HepG2 (cell line): ENCODE results near the gene SCP2. TPM values are rescaled to one million over a fixed set of nuclear protein-coding genes. Genes with fewer than 3 reads are reported as not detected.

Experiments used
- ATRX ChIP-seq: sonication (generic); formaldehyde crosslinking; IDR thresholded peaks from 2 replicates; pipeline ENCODE4 v1.4.0; 2020; ENCODE audit warnings: missing genetic modification reagents, borderline replicate concordance
- BRF2 ChIP-seq: sonication (generic); formaldehyde crosslinking; IDR thresholded peaks from 2 replicates; pipeline ENCODE4 v1.8.1; 2022; ENCODE audit warnings: mild to moderate bottlenecking, missing genetic modification reagents
- CREBL2 ChIP-seq: sonication (generic); formaldehyde crosslinking; IDR thresholded peaks from 2 replicates; pipeline ENCODE4 v1.8.1; 2023; ENCODE audit warnings: missing genetic modification reagents, mild to moderate bottlenecking, borderline replicate concordance
- FOXO1 ChIP-seq: sonication (generic); formaldehyde crosslinking; IDR thresholded peaks from 2 replicates; pipeline ENCODE4 v1.4.0; 2020; ENCODE audit warnings: missing genetic modification reagents
- HDAC1 ChIP-seq: sonication (generic); formaldehyde crosslinking; IDR thresholded peaks from 2 replicates; pipeline ENCODE4 v1.5.1; 2020; ENCODE audit warnings: mild to moderate bottlenecking, missing genetic modification reagents
- HOXA3 ChIP-seq: sonication (generic); formaldehyde crosslinking; IDR thresholded peaks from 2 replicates; pipeline ENCODE4 v1.5.0; 2020; ENCODE audit warnings: missing genetic modification reagents
- LCORL ChIP-seq, 2 experiments: fragments of 450-650 bp in 1 of 2; sonication (generic) in 1 of 2; formaldehyde crosslinking in 1 of 2; IDR thresholded peaks; 2 replicates each; pipeline versions ENCODE4 v1.5.0 to v1.6.1; 2017 to 2020; ENCODE audit warnings: antibody characterized with exemption in 1 of 2, missing genetic modification reagents in 1 of 2
- MAFK ChIP-seq, 2 experiments: IDR thresholded peaks in 1 of 2; conservative IDR thresholded peaks in 1 of 2; 2 replicates each; pipeline ENCODE4 v1.6.1; 2011; ENCODE audit warnings: improper control_type of control experiment in 2 of 2, low read length in 2 of 2
- MED13 ChIP-seq: sonication (generic); formaldehyde crosslinking; IDR thresholded peaks from 2 replicates; pipeline ENCODE4 v1.5.0; 2020; ENCODE audit warnings: missing genetic modification reagents
- MTA1 ChIP-seq: sonication (generic); formaldehyde crosslinking; IDR thresholded peaks from 2 replicates; pipeline ENCODE4 v1.4.0; 2020; ENCODE audit warnings: missing genetic modification reagents, mild to moderate bottlenecking, borderline replicate concordance
- PITX1 ChIP-seq: sonication (generic); formaldehyde crosslinking; IDR thresholded peaks from 2 replicates; pipeline ENCODE4 v1.5.1; 2020; ENCODE audit warnings: mild to moderate bottlenecking, missing genetic modification reagents
- RBM22 ChIP-seq: fragments of 200-400 bp; formaldehyde crosslinking; optimal IDR thresholded peaks from 2 replicates; pipeline ENCODE3; 2017; ENCODE audit warnings: mild to moderate bottlenecking, low read length, moderate library complexity
- REL ChIP-seq: sonication (generic); formaldehyde crosslinking; conservative IDR thresholded peaks from 2 replicates; pipeline ENCODE4 v1.8.0; 2022; ENCODE audit warnings: mild to moderate bottlenecking, missing genetic modification reagents, moderate library complexity
- SALL2 ChIP-seq: sonication (generic); formaldehyde crosslinking; IDR thresholded peaks from 2 replicates; pipeline ENCODE4 v1.8.1; 2023; ENCODE audit warnings: mild to moderate bottlenecking, missing genetic modification reagents, inconsistent platforms
- SOX13 ChIP-seq, 3 experiments: fragments of 450-650 bp in 1 of 3; sonication (generic) in 1 of 3; formaldehyde crosslinking in 1 of 3; IDR thresholded peaks in 2 of 3; conservative IDR thresholded peaks in 1 of 3; 2 replicates each; pipeline versions ENCODE4 v1.5.0 to v1.6.1; 2016 to 2020; ENCODE audit warnings: antibody characterized with exemption in 1 of 3, mild to moderate bottlenecking in 1 of 3, missing compliant biosample characterization in 1 of 3, missing genetic modification reagents in 1 of 3, moderate library complexity in 1 of 3
- SOX5 ChIP-seq: IDR thresholded peaks from 2 replicates; pipeline ENCODE4 v1.6.1; 2016; ENCODE audit warnings: borderline replicate concordance
- SOX6 ChIP-seq, 2 experiments: fragments of 450-650 bp in 1 of 2; sonication (generic) in 1 of 2; formaldehyde crosslinking in 1 of 2; IDR thresholded peaks; 2 replicates each; pipeline versions ENCODE4 v1.4.0 to v1.6.1; 2017 to 2020; ENCODE audit warnings: antibody characterized with exemption in 1 of 2, mild to moderate bottlenecking in 1 of 2, missing genetic modification reagents in 1 of 2
- TERF1 ChIP-seq: sonication (generic); formaldehyde crosslinking; IDR thresholded peaks from 2 replicates; pipeline ENCODE4 v1.8.0; 2022; ENCODE audit warnings: mild to moderate bottlenecking, missing genetic modification reagents, moderate library complexity
- TP53 ChIP-seq: sonication (generic); formaldehyde crosslinking; conservative IDR thresholded peaks from 2 replicates; pipeline ENCODE4 v1.4.0; 2020; ENCODE audit warnings: missing genetic modification reagents
- ZBTB42 ChIP-seq: sonication (generic); formaldehyde crosslinking; IDR thresholded peaks from 2 replicates; pipeline ENCODE4 v1.5.0; 2020; ENCODE audit warnings: mild to moderate bottlenecking, missing genetic modification reagents
- ZNF503 ChIP-seq: sonication (generic); formaldehyde crosslinking; IDR thresholded peaks from 2 replicates; pipeline ENCODE4 v1.4.0; 2020; ENCODE audit warnings: missing genetic modification reagents
- ZNF639 ChIP-seq: conservative IDR thresholded peaks from 2 replicates; pipeline ENCODE4 v1.6.1; 2018; ENCODE audit warnings: missing genetic modification reagents
- ZSCAN25 ChIP-seq: sonication (generic); formaldehyde crosslinking; IDR thresholded peaks from 2 replicates; pipeline ENCODE4 v1.8.0; 2022; ENCODE audit warnings: mild to moderate bottlenecking, missing genetic modification reagents
- polyA plus RNA-seq, 8 experiments: library from polyadenylated mRNA; depleted of rRNA in 3 of 8; stranded (reverse) in 7 of 8; unstranded in 1 of 8; fragments of >200 nt; fragmentation: Illumina TruSeq in 4 of 8; extraction: Trizol in 4 of 8; gene quantifications; 2 replicates each; pipeline versions ENCODE4 v1.2.1 to v1.2.3, GENCODE V29; 2011 to 2016; ENCODE audit warnings: low read depth in 4 of 8, missing spikeins in 1 of 8, mixed read lengths in 1 of 8; ENCODE audit not compliant: insufficient read depth in 1 of 8
- total RNA-seq, 5 experiments: library from RNA; depleted of rRNA; stranded (reverse); fragments of >200 nt; fragmentation: Illumina TruSeq; extraction: Trizol; gene quantifications; 2 replicates each; pipeline ENCODE4 v1.2.3, GENCODE V29; 2016; ENCODE audit warnings: low read depth in 1 of 5

The SCP2 gene
- total and polyA plus RNA-seq, 2 of the 13 experiments (the other 11 are each of a cell fraction or from before 2014, with no cell fraction given) = 59.0 to 133 TPM

GRCh38 chr1:53089478-53090226, 162.6 kb downstream of the SCP2 start (continued):
- TF ChIP-seq MAFK (conservative IDR thresholded peaks at IDR 0.05 in 1 of 2, IDR thresholded peaks at IDR 0.05 in 1 of 2; ENCODE audit: low read length in 2 of 2) (no peak), SOX6 (IDR thresholded peaks at IDR 0.05) (no peak), SOX6 (CRISPR knock-in tag; IDR thresholded peaks at IDR 0.05) (peak; percentile 60), TERF1 (CRISPR knock-in tag) (no peak), FOXO1 (no peak; the same call in 1 of the 2 replicates), ZSCAN25 (no peak), SOX13 (IDR thresholded peaks at IDR 0.05) (no peak), SOX13 (CRISPR knock-in tag; conservative IDR thresholded peaks at IDR 0.05 in 1 of 2, IDR thresholded peaks at IDR 0.05 in 1 of 2) (peak in 1 of 2 experiments; percentile 58; a peak in 2 of 4 replicates), REL (CRISPR knock-in tag) (no peak), BRF2 (CRISPR knock-in tag) (no peak), MTA1 (CRISPR knock-in tag) (peak; percentile 68; the same call in 1 of the 2 replicates), ATRX (CRISPR knock-in tag) (no peak), TP53 (CRISPR knock-in tag) (no peak), ZBTB42 (CRISPR knock-in tag) (no peak), HOXA3 (CRISPR knock-in tag) (peak; percentile 83), LCORL (IDR thresholded peaks at IDR 0.05) (peak; percentile 33; the same call in 1 of the 2 replicates), LCORL (CRISPR knock-in tag; IDR thresholded peaks at IDR 0.05) (peak; percentile 75), PITX1 (CRISPR knock-in tag) (peak; percentile 76; the same call in 1 of the 2 replicates), ZNF639 (CRISPR knock-in tag) (no peak), CREBL2 (no peak), HDAC1 (CRISPR knock-in tag) (peak; percentile 82), SALL2 (CRISPR knock-in tag) (no peak), ZNF503 (CRISPR knock-in tag) (no peak), SOX5 (CRISPR knock-in tag) (peak; percentile 40; the same call in 1 of the 2 replicates), MED13 (CRISPR knock-in tag) (no peak), RBM22 (no peak)
